Activated naive CD4-positive, alpha-beta T cell treated with anti-CD3 and anti-CD28 coated beads, Interleukin-2, amount 50 U/mL, for 24 hours (primary cell): ENCODE results near the gene COG5.

Source experiments
- H3K27ac Mint-ChIP-seq: one replicate; pipeline ENCODE4 v1.8.0; 2021; ENCODE audit warnings: mild to moderate bottlenecking, mixed read lengths
- H3K27me3 Mint-ChIP-seq: one replicate; pipeline ENCODE4 v1.8.0; 2021; ENCODE audit warnings: mixed read lengths
- H3K36me3 Mint-ChIP-seq: one replicate; pipeline ENCODE4 v1.8.0; 2021; ENCODE audit warnings: mixed read lengths
- H3K4me1 Mint-ChIP-seq: one replicate; pipeline ENCODE4 v1.8.0; 2021; ENCODE audit warnings: mixed read lengths
- H3K4me3 Mint-ChIP-seq: one replicate; pipeline ENCODE4 v1.8.0; 2021; ENCODE audit warnings: mild to moderate bottlenecking, mixed read lengths
- H3K9me3 Mint-ChIP-seq: one replicate; pipeline ENCODE4 v1.8.0; 2021; ENCODE audit warnings: mixed read lengths

The COG5 gene

DNA sequence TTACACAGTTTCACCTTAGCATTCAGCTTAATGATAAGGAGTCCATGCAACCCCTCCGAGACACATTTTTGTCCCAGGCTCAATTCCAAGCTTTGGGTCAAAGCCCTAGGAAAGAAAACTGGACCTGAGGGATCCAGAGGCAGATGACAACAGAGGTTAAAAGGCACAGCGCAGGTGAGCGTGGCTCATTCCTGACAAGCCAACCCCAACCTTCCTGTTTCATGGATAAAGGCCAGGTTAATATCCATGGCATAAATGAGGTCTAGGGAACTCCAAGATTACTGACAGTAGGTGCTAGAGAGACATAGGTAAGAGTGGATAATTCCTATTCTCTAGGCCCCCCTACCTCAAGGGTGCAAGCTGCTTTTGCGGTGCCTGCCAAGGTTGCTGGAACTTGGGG, 180.5 kb downstream of the COG5 start:
- Mint-ChIP-seq H3K4me3 (no peak overlapping the region), H3K27ac (no peak overlapping the region), H3K27me3 (no peaks in the 10 kb centered on the region), H3K9me3 (no peaks in the 10 kb centered on the region), H3K4me1 (peaks cover 5% of the 10 kb centered on the region), H3K36me3 (peaks cover 17% of the 10 kb centered on the region)

DNA sequence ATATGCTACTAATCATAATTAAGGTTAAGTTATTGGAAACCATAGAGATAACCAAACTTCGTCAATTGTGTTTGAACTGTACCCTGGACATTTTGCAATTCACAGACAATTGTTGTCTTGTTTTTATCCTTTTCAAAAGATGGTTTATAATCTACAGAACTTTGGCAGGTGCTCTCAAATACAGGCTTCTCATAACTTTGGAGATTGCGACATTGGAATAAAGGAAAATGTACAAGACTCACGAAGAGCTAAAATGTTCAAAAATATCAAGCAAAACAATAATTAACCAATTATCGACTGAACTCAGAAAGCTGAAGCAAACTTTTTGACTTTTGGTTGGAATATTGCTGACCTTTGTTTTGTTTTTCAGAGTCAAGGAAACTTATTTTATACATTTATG, 182.3 kb downstream of the COG5 start:
- peaks cover 17% of the 10 kb centered on the region for H3K36me3 Mint-ChIP-seq

DNA sequence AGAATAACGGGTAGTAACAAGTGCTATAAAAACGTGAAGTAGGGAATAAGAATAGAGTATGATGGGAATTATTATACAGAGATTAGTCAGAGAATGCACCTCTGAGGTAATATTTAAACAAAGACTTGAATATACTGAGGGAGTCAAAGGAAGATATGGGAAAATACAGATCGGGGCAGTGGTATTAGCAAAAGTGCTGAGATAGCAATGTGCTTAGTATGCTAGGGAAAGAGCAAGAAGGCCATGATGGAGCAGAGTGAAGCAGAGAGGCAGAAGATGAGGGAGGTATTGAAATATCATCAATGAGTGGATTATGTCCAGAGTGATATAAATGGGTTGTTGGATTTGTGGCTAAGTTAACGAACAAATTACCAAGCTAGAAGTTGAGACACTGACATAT, 190.4 kb downstream of the COG5 start:
- Mint-ChIP-seq H3K9me3 (no peaks in the 10 kb centered on the region), H3K4me1 (peaks cover under 1% of the 10 kb centered on the region), H3K36me3 (peaks cover 3% of the 10 kb centered on the region), H3K4me3 (no peak overlapping the region), H3K27me3 (no peaks in the 10 kb centered on the region), H3K27ac (no peak overlapping the region)

More for the DNA sequence above, 182.3 kb downstream of the COG5 start:
- Mint-ChIP-seq H3K27ac (no peak overlapping the region), H3K9me3 (no peaks in the 10 kb centered on the region), H3K27me3 (no peaks in the 10 kb centered on the region), H3K4me3 (no peak overlapping the region), H3K4me1 (peaks cover 5% of the 10 kb centered on the region)

DNA sequence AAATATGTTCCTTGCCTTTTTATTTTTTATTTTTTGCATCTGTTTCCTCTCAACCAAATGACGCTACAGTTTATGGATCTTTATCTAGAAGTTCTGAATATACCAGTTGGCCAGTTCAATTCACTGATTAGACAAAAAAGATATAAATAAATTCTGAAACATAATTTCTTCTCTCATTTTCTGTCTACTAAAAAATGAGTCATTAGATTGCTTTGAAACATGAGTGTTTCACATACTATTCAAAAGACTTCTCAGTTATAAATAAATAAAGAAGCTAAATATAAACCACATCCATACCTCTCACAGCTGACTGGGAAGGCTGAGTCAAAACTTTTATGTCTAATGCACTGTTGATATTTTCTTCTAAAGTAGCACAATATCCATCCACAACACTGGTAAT, 191.4 kb downstream of the COG5 start:
- Mint-ChIP-seq H3K4me1 (no peaks in the 10 kb centered on the region), H3K36me3 (peaks cover 6% of the 10 kb centered on the region), H3K9me3 (no peaks in the 10 kb centered on the region), H3K4me3 (no peak overlapping the region), H3K27me3 (no peaks in the 10 kb centered on the region), H3K27ac (no peak overlapping the region)

DNA sequence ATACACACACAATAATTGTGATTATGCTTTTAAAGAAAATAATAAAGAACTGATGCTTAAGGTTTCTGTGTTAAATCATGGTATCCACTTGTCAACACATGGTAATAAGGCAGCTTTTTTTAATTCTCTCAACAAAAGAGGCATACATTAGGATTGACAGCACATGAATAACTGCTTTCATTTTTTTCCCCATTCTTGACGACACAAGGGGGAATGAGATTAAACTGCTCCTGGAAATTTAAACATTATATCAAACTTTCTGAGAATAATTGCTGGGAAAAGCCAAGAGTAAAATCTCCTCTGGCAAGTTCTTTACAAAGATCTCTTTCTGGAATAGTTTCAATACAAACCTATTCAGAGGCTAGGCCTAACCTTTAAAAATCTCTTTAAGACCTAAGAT, 192.9 kb downstream of the COG5 start:
- Mint-ChIP-seq H3K4me3 (no peak overlapping the region), H3K4me1 (peaks cover 2% of the 10 kb centered on the region), H3K36me3 (peaks cover 8% of the 10 kb centered on the region), H3K27me3 (no peaks in the 10 kb centered on the region), H3K27ac (no peak overlapping the region), H3K9me3 (no peaks in the 10 kb centered on the region)

DNA sequence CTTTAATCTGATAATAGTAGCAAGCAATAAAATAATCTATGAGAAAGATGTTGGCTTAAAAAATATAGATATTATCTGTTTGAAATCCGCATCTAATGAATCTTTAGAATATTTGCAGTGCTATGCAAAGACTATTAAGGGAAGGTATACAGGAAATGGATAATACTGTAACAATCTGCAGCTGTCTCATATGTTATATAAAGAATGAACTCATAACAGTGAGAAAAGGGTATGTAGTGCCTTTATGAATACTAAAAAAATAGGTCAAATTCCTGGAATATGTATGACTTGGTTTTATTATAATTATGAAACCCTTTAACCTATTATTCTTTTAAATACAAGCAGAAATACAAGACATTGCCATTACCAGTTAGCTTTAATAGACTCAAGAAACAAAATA, 198.9 kb downstream of the COG5 start:
- Mint-ChIP-seq H3K27me3 (no peaks in the 10 kb centered on the region), H3K9me3 (no peaks in the 10 kb centered on the region), H3K4me1 (peaks cover 4% of the 10 kb centered on the region), H3K4me3 (no peak overlapping the region), H3K36me3 (peaks cover 32% of the 10 kb centered on the region), H3K27ac (no peak overlapping the region)

DNA sequence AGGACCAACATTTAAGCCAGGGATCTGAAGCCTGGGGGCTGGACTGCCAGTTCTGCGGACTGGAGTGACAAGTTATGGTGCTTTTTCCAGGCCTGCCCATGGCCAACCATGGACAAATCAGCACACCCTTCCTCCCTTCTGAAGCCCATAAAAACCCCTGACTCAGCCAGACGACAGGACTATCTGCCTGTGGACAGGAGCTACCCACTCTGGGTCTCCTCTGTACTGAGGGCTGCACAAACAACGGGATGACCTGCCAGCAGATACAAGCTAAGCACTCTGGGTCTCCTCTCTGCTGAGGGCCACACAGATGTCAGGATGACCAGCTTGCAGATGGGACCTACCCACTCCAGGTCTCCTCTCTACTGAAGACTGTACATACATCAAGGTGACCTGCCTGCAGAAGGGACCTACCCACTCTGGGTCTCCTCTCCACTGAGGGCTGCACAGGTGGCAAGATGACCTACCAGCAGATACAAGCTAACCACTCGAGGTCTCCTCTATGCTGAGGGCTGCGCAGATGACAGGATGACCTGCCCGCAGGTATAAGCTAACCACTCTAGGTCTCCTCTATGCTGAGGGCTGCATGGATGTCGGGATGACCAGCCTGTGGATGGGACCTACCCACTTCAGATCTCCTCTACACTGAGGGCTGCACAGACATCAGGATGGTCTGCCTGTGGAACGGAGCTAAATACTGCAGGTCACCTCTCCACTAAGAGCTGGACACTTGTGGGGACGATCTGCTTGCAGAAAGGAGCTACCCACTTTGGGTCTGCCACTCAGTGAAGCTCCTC, 204.0 kb downstream of the COG5 start:
- Mint-ChIP-seq H3K27me3 (no peaks in the 10 kb centered on the region), H3K36me3 (peaks cover 38% of the 10 kb centered on the region), H3K27ac (no peak overlapping the region), H3K4me3 (no peak overlapping the region), H3K9me3 (no peaks in the 10 kb centered on the region), H3K4me1 (no peaks in the 10 kb centered on the region)

DNA sequence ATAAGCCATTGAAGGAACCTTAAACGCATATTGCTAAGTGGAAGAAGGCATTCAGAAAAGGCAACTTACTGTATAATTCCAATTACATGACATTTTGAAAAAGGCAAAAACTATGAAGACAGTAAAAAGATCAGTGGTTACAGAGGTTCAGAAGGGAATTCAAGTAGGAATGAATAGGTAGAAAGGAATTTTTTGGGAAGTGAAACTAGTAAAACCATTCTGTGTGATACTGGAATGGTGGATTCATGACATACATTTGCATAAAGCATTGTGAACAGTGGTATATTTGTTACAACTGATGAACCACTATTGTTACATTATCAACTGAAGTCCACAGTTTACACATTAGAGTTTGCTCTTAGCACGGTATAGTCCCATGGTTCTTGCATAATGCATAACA, 208.1 kb downstream of the COG5 start:
- Mint-ChIP-seq H3K27ac (no peak overlapping the region), H3K4me1 (no peaks in the 10 kb centered on the region), H3K27me3 (no peaks in the 10 kb centered on the region), H3K36me3 (peaks cover 26% of the 10 kb centered on the region), H3K9me3 (no peaks in the 10 kb centered on the region), H3K4me3 (no peak overlapping the region)

DNA sequence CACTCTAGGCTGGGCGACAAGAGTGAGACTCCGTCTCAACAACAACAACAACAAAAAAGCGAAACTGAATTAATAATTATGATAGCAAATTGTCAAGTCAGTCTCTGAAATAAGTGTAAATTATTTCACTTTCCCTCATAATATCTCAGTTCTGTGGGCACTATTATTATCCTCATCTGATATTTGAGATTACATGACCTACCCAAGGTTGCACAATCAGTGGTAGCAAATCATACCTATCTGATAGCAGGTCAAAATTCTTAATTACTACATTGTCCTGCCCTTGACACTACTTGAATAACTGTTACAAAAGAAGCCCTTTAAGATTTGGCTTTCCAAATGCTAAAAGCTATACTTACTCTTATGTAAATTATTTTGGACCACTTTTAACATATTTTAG, 209.1 kb downstream of the COG5 start:
- no peaks in the 10 kb centered on the region for H3K4me1 Mint-ChIP-seq
- no peaks in the 10 kb centered on the region for H3K27me3 Mint-ChIP-seq
- H3K36me3 Mint-ChIP-seq = peaks cover 19% of the 10 kb centered on the region
- H3K9me3 Mint-ChIP-seq = no peaks in the 10 kb centered on the region
- no peak overlapping the region for H3K4me3 Mint-ChIP-seq
- H3K27ac Mint-ChIP-seq = no peak overlapping the region

DNA sequence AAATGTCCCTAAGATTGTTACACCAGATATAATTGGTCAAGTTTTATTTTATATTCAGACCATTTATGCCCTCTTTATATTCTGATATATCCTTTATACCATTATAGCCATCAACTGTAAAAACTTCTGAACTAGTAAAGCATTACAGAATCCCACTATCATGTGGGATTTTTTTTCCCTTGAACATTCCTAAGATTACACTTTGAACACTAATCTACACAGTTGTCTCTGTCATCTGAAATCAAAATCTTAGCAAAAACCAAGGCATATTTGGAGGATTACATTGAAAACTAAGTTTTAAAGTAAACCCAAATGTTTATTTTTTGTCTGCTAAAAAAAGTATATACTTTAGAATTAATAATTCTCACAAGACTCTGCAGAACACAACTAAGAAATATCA, 210.0 kb downstream of the COG5 start:
- no peaks in the 10 kb centered on the region for H3K27me3 Mint-ChIP-seq
- H3K36me3 Mint-ChIP-seq = peaks cover 19% of the 10 kb centered on the region

DNA sequence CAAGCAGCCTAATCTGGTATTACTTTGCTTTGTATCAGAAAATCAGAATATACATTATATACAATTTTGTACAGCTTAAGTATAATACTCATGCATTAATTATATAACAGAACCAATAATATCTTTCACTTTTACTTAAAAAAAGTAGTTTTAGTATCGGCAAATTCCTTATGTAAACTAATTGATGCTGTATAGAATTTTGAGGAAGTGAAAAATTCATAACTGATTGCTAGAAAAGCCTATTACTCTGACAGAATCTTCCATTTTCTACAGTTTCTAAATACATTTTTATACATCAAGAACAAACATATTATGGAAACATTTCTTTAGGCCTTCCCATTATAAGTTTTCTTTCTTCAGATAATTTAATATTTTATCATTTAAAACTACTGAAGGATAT, 217.8 kb downstream of the COG5 start:
- Mint-ChIP-seq H3K27ac (no peak overlapping the region), H3K4me3 (no peak overlapping the region), H3K9me3 (no peaks in the 10 kb centered on the region), H3K27me3 (no peaks in the 10 kb centered on the region), H3K4me1 (no peaks in the 10 kb centered on the region), H3K36me3 (peaks cover 17% of the 10 kb centered on the region)

More for the DNA sequence above, 210.0 kb downstream of the COG5 start:
- H3K4me1 Mint-ChIP-seq = no peaks in the 10 kb centered on the region
- H3K9me3 Mint-ChIP-seq = no peaks in the 10 kb centered on the region
- H3K27ac Mint-ChIP-seq = no peak overlapping the region
- no peak overlapping the region for H3K4me3 Mint-ChIP-seq

DNA sequence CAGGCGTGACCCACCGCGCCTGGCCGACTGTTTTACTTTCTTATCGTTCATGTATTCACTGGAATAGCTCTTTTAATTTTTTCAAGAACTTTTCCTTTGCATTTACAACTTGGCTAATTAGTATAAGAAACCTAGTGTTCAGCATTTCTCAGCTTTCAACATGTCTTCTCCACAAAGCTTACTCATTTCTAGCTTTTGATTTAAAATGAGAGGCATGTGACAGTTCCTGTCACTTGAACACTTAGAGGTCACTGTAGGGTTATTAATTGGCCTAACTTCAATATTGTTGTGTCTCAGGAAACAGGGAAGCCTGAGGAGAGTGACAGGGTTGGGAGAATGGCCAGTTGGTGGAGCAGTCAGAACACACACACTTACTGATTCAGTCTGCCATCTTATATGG, 218.9 kb downstream of the COG5 start:
- peaks cover 17% of the 10 kb centered on the region for H3K36me3 Mint-ChIP-seq
- no peak overlapping the region for H3K4me3 Mint-ChIP-seq
- H3K27me3 Mint-ChIP-seq = no peaks in the 10 kb centered on the region
- H3K4me1 Mint-ChIP-seq = peaks cover 8% of the 10 kb centered on the region
- H3K9me3 Mint-ChIP-seq = no peaks in the 10 kb centered on the region
- H3K27ac Mint-ChIP-seq = no peak overlapping the region

DNA sequence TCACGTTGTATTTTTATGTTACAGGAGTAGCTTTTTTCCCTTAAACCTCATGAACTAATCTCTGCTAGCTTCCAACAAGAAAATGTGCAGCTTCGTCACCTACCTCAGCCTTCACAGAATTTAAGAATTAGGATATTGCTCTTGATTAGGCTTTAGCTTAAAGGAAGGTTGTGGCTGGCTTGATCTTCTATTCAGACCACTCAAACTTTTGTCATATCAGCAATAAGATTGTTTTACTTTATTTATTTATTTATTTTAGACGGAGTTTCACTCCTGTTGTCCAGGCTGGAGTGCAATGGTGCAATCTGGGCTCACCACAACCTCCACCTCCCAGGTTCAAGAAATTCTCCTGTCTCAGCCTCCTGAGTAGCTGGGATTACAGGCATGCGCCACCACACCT, 219.4 kb downstream of the COG5 start:
- peaks cover 21% of the 10 kb centered on the region for H3K36me3 Mint-ChIP-seq
- no peaks in the 10 kb centered on the region for H3K9me3 Mint-ChIP-seq
- H3K4me1 Mint-ChIP-seq = peaks cover 12% of the 10 kb centered on the region
- no peak overlapping the region for H3K4me3 Mint-ChIP-seq
- H3K27ac Mint-ChIP-seq = no peak overlapping the region
- H3K27me3 Mint-ChIP-seq = no peaks in the 10 kb centered on the region

DNA sequence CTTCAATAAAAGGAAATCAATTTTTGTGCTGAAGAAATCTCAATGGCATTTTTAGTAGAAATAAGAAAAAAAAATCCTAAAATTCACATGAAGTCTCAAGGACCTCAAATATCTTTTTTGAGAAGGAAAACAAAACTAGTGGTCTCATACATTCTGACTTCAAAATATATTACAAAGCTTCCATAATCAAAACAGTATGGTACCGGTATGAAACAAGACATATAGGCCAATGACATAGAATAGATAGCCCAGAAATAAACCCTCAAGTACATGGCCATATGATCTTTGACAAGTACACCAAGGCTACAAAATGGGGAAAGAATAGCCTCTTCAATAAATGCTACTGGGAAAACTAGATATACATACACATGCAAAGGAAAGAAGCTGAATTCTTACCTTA, 225.6 kb downstream of the COG5 start:
- Mint-ChIP-seq H3K4me3 (no peak overlapping the region), H3K9me3 (peaks cover 5% of the 10 kb centered on the region), H3K36me3 (peaks cover 22% of the 10 kb centered on the region), H3K4me1 (peaks cover 22% of the 10 kb centered on the region), H3K27me3 (no peaks in the 10 kb centered on the region), H3K27ac (no peak overlapping the region)

DNA sequence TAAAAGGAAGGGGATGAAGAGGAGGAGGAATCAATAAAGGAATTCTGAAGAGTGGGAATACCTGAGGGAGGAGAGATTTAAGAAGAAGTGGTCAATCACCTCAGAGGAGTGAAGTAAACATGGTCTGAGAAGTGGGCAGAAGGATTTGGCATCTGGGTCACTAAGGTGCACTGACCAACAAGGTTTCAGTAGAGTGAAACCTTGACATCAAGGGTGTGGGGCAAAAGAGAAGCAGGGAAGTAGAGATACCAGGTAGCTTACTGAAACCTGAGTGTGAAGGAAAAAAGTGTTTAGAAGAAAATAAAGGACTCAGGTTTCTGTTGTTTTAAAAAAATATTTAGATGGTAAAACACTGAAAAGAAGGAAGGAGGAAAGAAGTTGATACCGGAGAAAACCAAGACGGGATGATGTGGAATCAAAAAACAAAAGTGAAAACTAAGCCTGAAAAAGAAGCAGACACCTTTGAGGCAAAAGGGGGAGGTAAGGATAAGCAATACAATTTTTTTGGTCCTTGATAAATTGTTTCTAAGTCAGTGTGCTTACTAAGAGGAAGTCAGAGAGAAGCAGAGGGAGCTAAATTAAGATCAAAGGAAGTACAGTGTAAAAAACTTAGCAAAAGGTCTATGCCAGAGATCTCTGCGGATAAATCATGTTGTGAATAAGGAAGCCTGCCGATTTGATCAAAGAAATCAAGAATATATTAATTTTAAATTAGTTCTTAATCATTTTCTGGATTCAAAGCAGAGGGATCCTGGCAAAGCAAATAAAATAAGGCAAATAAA, 231.0 kb downstream of the COG5 start:
- H3K36me3 Mint-ChIP-seq = peaks cover 10% of the 10 kb centered on the region

DNA sequence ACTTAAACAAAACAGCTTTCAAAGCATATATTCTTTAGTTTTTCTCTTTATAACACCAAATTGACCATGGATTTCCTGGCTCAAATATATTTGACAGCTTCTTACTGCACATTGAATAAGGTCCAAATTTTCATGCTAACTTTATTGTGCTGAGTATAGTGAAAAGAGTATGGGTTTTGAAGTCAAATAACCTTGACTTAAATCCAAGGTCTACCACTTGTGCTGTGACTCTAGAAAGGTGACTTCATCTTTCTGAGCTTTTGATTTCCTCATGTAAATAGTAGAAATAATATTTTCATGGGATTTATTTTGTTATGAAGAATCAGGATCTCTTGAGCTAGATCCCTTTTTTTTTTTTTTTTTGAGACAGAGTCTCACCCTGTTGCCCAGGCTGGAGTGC, 233.2 kb downstream of the COG5 start:
- Mint-ChIP-seq H3K27ac (no peak overlapping the region), H3K36me3 (peaks cover 11% of the 10 kb centered on the region), H3K4me3 (no peak overlapping the region), H3K9me3 (no peaks in the 10 kb centered on the region), H3K4me1 (peaks cover 23% of the 10 kb centered on the region), H3K27me3 (no peaks in the 10 kb centered on the region)

More for the DNA sequence above, 231.0 kb downstream of the COG5 start:
- H3K9me3 Mint-ChIP-seq = peaks cover 5% of the 10 kb centered on the region
- peak overlapping the region; percentile 62 for H3K4me3 Mint-ChIP-seq
- peaks cover 23% of the 10 kb centered on the region for H3K4me1 Mint-ChIP-seq
- H3K27ac Mint-ChIP-seq = peak overlapping the region; percentile 8
- no peaks in the 10 kb centered on the region for H3K27me3 Mint-ChIP-seq
